Stomach smooth muscle (tissue), 2 donors: ENCODE results near the gene ZPBP2.
"Not testable (repeated sequence)": the region's sequence is repeated elsewhere in the genome, so short reads cannot be mapped to it uniquely, and the experiment has no call there.

Source experiments
- H3K27ac ChIP-seq: one replicate; pipeline ENCODE4 v1.7.0; 2013; ENCODE audit warnings: mild to moderate bottlenecking, low read length, inconsistent platforms
- H3K27me3 ChIP-seq, 2 donors: one replicate each; pipeline ENCODE4 v1.7.0; 2013; ENCODE audit warnings: low read length in 2 of 2; ENCODE audit not compliant: insufficient read depth in 2 of 2, control insufficient read depth in 1 of 2
- H3K36me3 ChIP-seq, 2 donors: one replicate each; pipeline ENCODE4 v1.7.0; 2013; ENCODE audit warnings: low read length in 2 of 2; ENCODE audit not compliant: control insufficient read depth in 2 of 2, insufficient read depth in 2 of 2
- H3K4me1 ChIP-seq: one replicate; pipeline ENCODE4 v1.7.0; 2013; ENCODE audit warnings: low read length; ENCODE audit not compliant: control insufficient read depth, insufficient read depth
- H3K4me3 ChIP-seq, 2 donors: one replicate each; pipeline ENCODE4 v1.7.0; 2013; ENCODE audit warnings: low read length in 2 of 2
- H3K9ac ChIP-seq, 2 donors: one replicate each; pipeline ENCODE4 v1.7.0; 2013; ENCODE audit warnings: low read length in 2 of 2, mild to moderate bottlenecking in 1 of 2
- H3K9me3 ChIP-seq, 2 donors: one replicate each; pipeline ENCODE4 v1.7.0; 2013; ENCODE audit warnings: low read length in 2 of 2; ENCODE audit not compliant: control insufficient read depth in 2 of 2
- donor health status: healthy.
- donor health status: Pancreatic carcinoma.

ZPBP2 gene

GRCh38 chr17:39871801-39872200, 3.8 kb downstream of the ZPBP2 start:
- Histone ChIP-seq H3K9ac (no peak overlapping the region), H3K27ac (no peak overlapping the region), H3K4me1 (no peaks in the 10 kb centered on the region), H3K27me3 (peaks cover 15 to 22% of the 10 kb centered on the region in 2 donors), H3K9me3 (peaks cover 3 to 16% of the 10 kb centered on the region in 2 donors), H3K36me3 (no peaks in the 10 kb centered on the region), H3K4me3 (no peak overlapping the region)

GRCh38 chr17:39872751-39873150, 4.7 kb downstream of the ZPBP2 start:
- no peak overlapping the region for H3K4me3 ChIP-seq
- H3K9ac ChIP-seq = no peak overlapping the region
- no peaks in the 10 kb centered on the region for H3K4me1 ChIP-seq
- no peak overlapping the region for H3K27ac ChIP-seq
- no peaks in the 10 kb centered on the region for H3K36me3 ChIP-seq
- H3K27me3 ChIP-seq = peaks cover 7 to 13% of the 10 kb centered on the region in 2 donors
- H3K9me3 ChIP-seq = peaks cover 0 to 10% of the 10 kb centered on the region in 2 donors

- H3K27ac ChIP-seq, H3K36me3 ChIP-seq, H3K27me3 ChIP-seq, H3K9me3 ChIP-seq, H3K9ac ChIP-seq, H3K4me3 ChIP-seq, H3K4me1 ChIP-seq: not testable (repeated sequence)
Measured at GRCh38 chr17:39886102-39886501, 18.1 kb downstream of the ZPBP2 start.

- no peak overlapping the region for H3K27ac ChIP-seq
- peaks cover 4 to 10% of the 10 kb centered on the region in 2 donors for H3K27me3 ChIP-seq
- H3K4me1 ChIP-seq = no peaks in the 10 kb centered on the region
Measured at GRCh38 chr17:39887078-39887477, 19.1 kb downstream of the ZPBP2 start.

GRCh38 chr17:39889200-39889599, 21.2 kb downstream of the ZPBP2 start:
- Histone ChIP-seq H3K4me3 (no peak overlapping the region), H3K27me3 (peaks cover 4 to 13% of the 10 kb centered on the region in 2 donors), H3K4me1 (no peaks in the 10 kb centered on the region), H3K9ac (no peak overlapping the region), H3K9me3 (no peaks in the 10 kb centered on the region), H3K36me3 (no peaks in the 10 kb centered on the region), H3K27ac (no peak overlapping the region)

More at GRCh38 chr17:39887078-39887477, 19.1 kb downstream of the ZPBP2 start:
- Histone ChIP-seq H3K36me3 (no peaks in the 10 kb centered on the region), H3K9me3 (no peaks in the 10 kb centered on the region), H3K9ac (no peak overlapping the region), H3K4me3 (no peak overlapping the region)

- no peaks in the 10 kb centered on the region for H3K9me3 ChIP-seq
- H3K4me1 ChIP-seq = no peaks in the 10 kb centered on the region
- H3K27ac ChIP-seq = no peak overlapping the region
- H3K27me3 ChIP-seq = peaks cover 4 to 7% of the 10 kb centered on the region in 2 donors
- no peak overlapping the region for H3K9ac ChIP-seq
- no peak overlapping the region for H3K4me3 ChIP-seq
- H3K36me3 ChIP-seq = no peaks in the 10 kb centered on the region
Measured at GRCh38 chr17:39894681-39895376, 26.8 kb downstream of the ZPBP2 start.

- Histone ChIP-seq H3K27ac (no peak overlapping the region), H3K9me3 (no peaks in the 10 kb centered on the region), H3K27me3 (no peaks in the 10 kb centered on the region), H3K4me1 (no peaks in the 10 kb centered on the region), H3K36me3 (no peaks in the 10 kb centered on the region), H3K4me3 (no peak overlapping the region), H3K9ac (no peak overlapping the region)
Measured at GRCh38 chr17:39898088-39898487, 30.1 kb downstream of the ZPBP2 start.

- no peaks in the 10 kb centered on the region for H3K27me3 ChIP-seq
- no peak overlapping the region for H3K27ac ChIP-seq
- no peak overlapping the region for H3K4me3 ChIP-seq
- no peaks in the 10 kb centered on the region for H3K36me3 ChIP-seq
- no peaks in the 10 kb centered on the region for H3K4me1 ChIP-seq
- no peaks in the 10 kb centered on the region for H3K9me3 ChIP-seq
- H3K9ac ChIP-seq = no peak overlapping the region
Measured at GRCh38 chr17:39899215-39899614, 31.2 kb downstream of the ZPBP2 start.

GRCh38 chr17:39902027-39902426, 34.0 kb downstream of the ZPBP2 start:
- not testable (repeated sequence) for H3K27ac ChIP-seq, H3K4me1 ChIP-seq, H3K9ac ChIP-seq, H3K4me3 ChIP-seq, H3K36me3 ChIP-seq, H3K9me3 ChIP-seq, H3K27me3 ChIP-seq

GRCh38 chr17:39903158-39903884, 35.3 kb downstream of the ZPBP2 start:
- Histone ChIP-seq H3K27ac (no peak overlapping the region), H3K27me3 (no peaks in the 10 kb centered on the region), H3K36me3 (peaks cover 0 to 3% of the 10 kb centered on the region in 2 donors), H3K9me3 (no peaks in the 10 kb centered on the region), H3K4me1 (no peaks in the 10 kb centered on the region), H3K4me3 (no peak overlapping the region), H3K9ac (no peak overlapping the region)

GRCh38 chr17:39904990-39905288, 36.9 kb downstream of the ZPBP2 start:
- Histone ChIP-seq H3K9ac (no peak overlapping the region), H3K4me3 (no peak overlapping the region), H3K36me3 (peaks cover 6 to 7% of the 10 kb centered on the region in 2 donors), H3K27ac (no peak overlapping the region), H3K27me3 (no peaks in the 10 kb centered on the region), H3K4me1 (no peaks in the 10 kb centered on the region), H3K9me3 (no peaks in the 10 kb centered on the region)
